OCI-LY7 (cell line): ENCODE data around the gene DISC1. TPM values are rescaled to one million over a fixed set of nuclear protein-coding genes. Genes with fewer than 3 reads are reported as not detected.

Source experiments
- BruUV-seq: library from RNA; stranded (reverse); fragments of 400-500 nt; replicated peaks from 2 replicates; lab custom pipeline; 2021; lab: Mats Ljungman, UMichigan
- CTCF ChIA-PET: fragments of 300-600 bp; sonication (Branson Sonifier 250); formaldehyde crosslinking; loops from one replicate; lab custom pipeline; 2022; ENCODE audit warnings: antibody characterized with exemption; ENCODE audit not compliant: unreplicated experiment; lab: Charles Lee
- POLR2A ChIA-PET: fragments of 300-600 bp; sonication (Branson Sonifier 250); formaldehyde crosslinking; loops from one replicate; lab custom pipeline; 2022; ENCODE audit warnings: antibody characterized with exemption; lab: Charles Lee
- DNase-seq: peaks from one replicate; pipeline ENCODE4 v3.0.0-alpha.2; 2015; ENCODE audit warnings: low spot score
- H2AFZ ChIP-seq: fragments of 200-600 bp; sonication (generic), shearing (Covaris generic); 2 replicates; pipeline ENCODE4 v1.6.1; 2014; ENCODE audit warnings: mild to moderate bottlenecking, antibody characterized with exemption, low read length, moderate library complexity
- H3K27ac ChIP-seq: fragments of 200-600 bp; sonication (generic); 2 replicates; pipeline ENCODE4 v1.5.1; 2014; ENCODE audit warnings: mixed run types, low read depth, mild to moderate bottlenecking, moderate library complexity, low read length, inconsistent platforms; ENCODE audit not compliant: poor library complexity, severe bottlenecking
- H3K36me3 ChIP-seq: fragments of 200-600 bp; sonication (generic); 2 replicates; pipeline ENCODE4 v1.6.1; 2014; ENCODE audit warnings: mild to moderate bottlenecking, antibody characterized with exemption, low read length, moderate library complexity, mixed read lengths; ENCODE audit not compliant: insufficient read depth
- H3K4me1 ChIP-seq: fragments of 200-600 bp; sonication (generic); 2 replicates; pipeline ENCODE4 v1.5.1; 2014; ENCODE audit warnings: mild to moderate bottlenecking, low read length; ENCODE audit not compliant: insufficient read depth, poor library complexity, severe bottlenecking
- H3K4me2 ChIP-seq: fragments of 200-600 bp; sonication (generic); 2 replicates; pipeline ENCODE4 v1.6.1; 2014; ENCODE audit warnings: mild to moderate bottlenecking, low read length
- H3K4me3 ChIP-seq: fragments of 200-600 bp; sonication (generic); 2 replicates; pipeline ENCODE4 v1.5.1; 2014; ENCODE audit warnings: mild to moderate bottlenecking, low read depth, low read length; ENCODE audit not compliant: poor library complexity, severe bottlenecking
- H3K79me2 ChIP-seq: fragments of 200-600 bp; sonication (generic); 2 replicates; pipeline ENCODE4 v1.6.1; 2016; ENCODE audit warnings: low read depth, mild to moderate bottlenecking, low read length, moderate library complexity, mixed read lengths; ENCODE audit not compliant: insufficient read depth
- H3K9me2 ChIP-seq: fragments of 200-600 bp; sonication (generic); 2 replicates; pipeline ENCODE4 v1.6.1; 2016; ENCODE audit warnings: mild to moderate bottlenecking, low read length, mixed read lengths; ENCODE audit not compliant: insufficient read depth
- H3K9me3 ChIP-seq: fragments of 200-600 bp; sonication (generic); 2 replicates; pipeline ENCODE4 v1.6.1; 2014; ENCODE audit warnings: mild to moderate bottlenecking, mixed run types, low read length, mixed read lengths
- H4K20me1 ChIP-seq: fragments of 200-600 bp; sonication (generic); 2 replicates; pipeline ENCODE4 v1.6.1; 2014; ENCODE audit warnings: mild to moderate bottlenecking, antibody characterized with exemption, low read length, moderate library complexity, mixed read lengths; ENCODE audit not compliant: insufficient read depth
- CTCF ChIP-seq: fragments of 200-600 bp; sonication (generic); conservative IDR thresholded peaks from 2 replicates; pipeline ENCODE4 v1.5.1; 2014; ENCODE audit warnings: mild to moderate bottlenecking, antibody characterized with exemption, low read length, moderate library complexity, mixed read lengths
- EZH2phosphoT487 ChIP-seq: fragments of 200-600 bp; sonication (generic); IDR thresholded peaks from 2 replicates; pipeline ENCODE4 v1.6.1; 2018; ENCODE audit warnings: low read depth, borderline replicate concordance, mild to moderate bottlenecking, mixed run types, antibody characterized with exemption, low read length, moderate library complexity, mixed read lengths
- intact Hi-C: fragments of 100-400 bp; cut with micrococcal nuclease; formaldehyde crosslinking; loops from one replicate; pipeline ENCODE4 v1.10.0; 2022; ENCODE audit not compliant: unreplicated experiment
- total RNA-seq, 2 experiments: library from RNA; depleted of rRNA in 1 of 2; stranded (reverse); fragments of >200 nt in 1 of 2; shearing (Covaris generic) in 1 of 2; gene quantifications; 2 replicates each; pipeline ENCODE4 v1.2.3, GENCODE V29; 2014 to 2022

DISC1 gene
- total RNA-seq, 2 experiments from 2014 or later = 0.91 TPM; not detected in 1

- no peaks in the 10 kb centered on the region for H3K4me1 ChIP-seq
- BruUV-seq = no TSS peak
- no peak overlapping the region for H3K4me3 ChIP-seq
- ChIA-PET CTCF (no interaction called here), POLR2A (no interaction called here)
- no peaks in the 10 kb centered on the region for H3K9me3 ChIP-seq
- no peaks in the 10 kb centered on the region for H3K36me3 ChIP-seq
- no peak overlapping the region for H2AFZ ChIP-seq
- no peaks in the 10 kb centered on the region for H4K20me1 ChIP-seq
- H3K4me2 ChIP-seq = no peak overlapping the region
- no peak for DNase-seq
- no peak overlapping the region for H3K27ac ChIP-seq
- TF ChIP-seq EZH2phosphoT487 (no peak), CTCF (no peak)
- no peaks in the 10 kb centered on the region for H3K9me2 ChIP-seq
- no peaks in the 10 kb centered on the region for H3K79me2 ChIP-seq
- intact Hi-C loops = no loop called here
Measured at GRCh38 chr1:231750296-231750695, 123.7 kb downstream of the DISC1 start.

- CTCF ChIA-PET = no interaction called here
- no peaks in the 10 kb centered on the region for H3K4me1 ChIP-seq
- no peaks in the 10 kb centered on the region for H3K79me2 ChIP-seq
- no TSS peak for BruUV-seq
- no peak for TF ChIP-seq EZH2phosphoT487
- no peak for TF ChIP-seq CTCF
- no peaks in the 10 kb centered on the region for H3K9me3 ChIP-seq
- intact Hi-C loops = no loop called here
- no peak overlapping the region for H2AFZ ChIP-seq
- no peaks in the 10 kb centered on the region for H3K9me2 ChIP-seq
- no peak overlapping the region for H3K27ac ChIP-seq
- no peak for DNase-seq
- H3K4me3 ChIP-seq = no peak overlapping the region
- H4K20me1 ChIP-seq = no peaks in the 10 kb centered on the region
- H3K36me3 ChIP-seq = no peaks in the 10 kb centered on the region
- H3K4me2 ChIP-seq = no peak overlapping the region
- POLR2A ChIA-PET = no interaction called here
Measured at GRCh38 chr1:231750818-231751362, 124.3 kb downstream of the DISC1 start.

- intact Hi-C loops = no loop called here
- ChIA-PET CTCF (no interaction called here), POLR2A (no interaction called here)
- no peaks in the 10 kb centered on the region for H3K4me1 ChIP-seq
- no peak overlapping the region for H3K27ac ChIP-seq
- H3K4me3 ChIP-seq = no peak overlapping the region
- no peaks in the 10 kb centered on the region for H3K9me2 ChIP-seq
- TF ChIP-seq EZH2phosphoT487 (no peak), CTCF (no peak)
- no peaks in the 10 kb centered on the region for H4K20me1 ChIP-seq
- H3K4me2 ChIP-seq = no peak overlapping the region
- DNase-seq = no peak
- no peak overlapping the region for H2AFZ ChIP-seq
- H3K79me2 ChIP-seq = no peaks in the 10 kb centered on the region
- no peaks in the 10 kb centered on the region for H3K36me3 ChIP-seq
- BruUV-seq = no TSS peak
- H3K9me3 ChIP-seq = no peaks in the 10 kb centered on the region
Measured at GRCh38 chr1:231751415-231751814, 124.8 kb downstream of the DISC1 start.
